Left cardiac atrium (tissue), 4 donors: Measurements from ENCODE around the gene COL25A1. TPM values are rescaled to one million over a fixed set of nuclear protein-coding genes. Genes with fewer than 3 reads are reported as not detected.

ENCODE experiments used
- ATAC-seq, 2 donors: fragments of 200-7000 bp; cut with Tn5 transposase; one replicate each; pipeline ENCODE4 v1.9.1; 2020; ENCODE audit warnings: mild to moderate bottlenecking in 2 of 2, moderate library complexity in 2 of 2
- DNase-seq: peaks from one replicate; pipeline ENCODE4 v3.0.0-alpha.2; 2020
- intact Hi-C, 2 donors: fragments of 100-400 bp; cut with DNase I; formaldehyde crosslinking; loops; one replicate each; pipeline versions ENCODE4 v1.14.1 to v1.15.1; 2022 to 2023
- total RNA-seq, 2 donors: library from RNA; stranded (reverse); fragmentation: NEBNext Ultra II Directional; extraction: Animal tissue kit (Norgen Biotek cat#: 25700); gene quantifications; one replicate each; pipeline ENCODE4 v1.2.1, GENCODE V29; 2021
- donor health status: DM: no; HTN: yes; CAD: no.
- donor health status: DM: no; HTN: yes; CAD: no; lungs with severe emphysema.
- donor health status: DM: yes; HTN: yes; CAD: no.
- donor health status: Dilated cardiomyopathy.

The COL25A1 gene
- total RNA-seq, 2 donors from 2014 or later, result 0.74 to 1.5 TPM

DNA sequence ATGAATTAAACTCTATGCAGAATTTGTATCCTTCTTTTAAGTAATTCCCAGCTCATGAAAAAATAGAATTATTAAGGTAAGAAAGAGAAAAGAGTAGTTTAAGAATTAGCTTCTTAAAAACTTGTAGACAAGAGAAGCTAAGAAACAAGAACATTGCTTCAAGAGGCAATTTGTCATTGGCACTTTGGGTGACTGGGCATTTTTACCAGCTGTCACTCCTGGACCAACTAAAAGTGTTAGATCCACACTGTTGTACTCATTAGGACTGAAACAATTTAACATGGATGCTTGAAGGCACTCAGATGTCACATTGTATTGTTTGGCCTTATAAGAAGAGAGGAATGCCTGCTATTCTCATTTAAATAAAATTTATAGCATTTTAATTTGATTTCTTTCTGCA, 7.4 kb downstream of the COL25A1 start:
- ATAC-seq (no peak), DNase-seq (no peak)
- intact Hi-C loops, result loop anchor here in 1 of 2 donors (5.0 kb wide), 1 partner anchor 458 kb away; no protein-coding TSS in a partner anchor

- no peak for DNase-seq
- no peak for ATAC-seq
- intact Hi-C loops, result loop anchor here in 1 of 2 donors (5.0 kb wide), 1 partner anchor 457 kb away; no protein-coding TSS in a partner anchor
Measured at GRCh38 chr4:109294468-109295020, 7.9 kb downstream of the COL25A1 start.

DNA sequence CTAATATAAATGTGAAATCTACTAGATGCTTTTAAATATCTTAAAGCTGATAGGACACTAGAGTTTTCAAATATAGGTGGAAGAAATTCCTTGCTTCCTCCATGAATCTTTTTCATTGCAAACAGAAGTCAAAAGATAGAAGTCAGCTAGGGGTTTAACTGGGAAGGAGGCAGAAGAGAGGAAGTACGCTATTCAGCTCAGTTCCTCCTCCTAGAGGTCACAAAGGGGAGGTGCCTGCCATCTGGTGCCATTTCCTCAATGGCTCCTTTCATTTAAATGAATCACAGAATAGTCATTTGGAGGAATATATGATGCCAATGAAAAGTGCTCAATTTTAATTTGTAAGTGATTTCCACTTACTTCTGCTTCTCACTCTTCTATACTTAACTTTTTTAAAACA, 8.5 kb downstream of the COL25A1 start:
- no peak for ATAC-seq
- no peak for DNase-seq
- intact Hi-C loops, result no loop called here

GRCh38 chr4:109291707-109292238, 10.7 kb downstream of the COL25A1 start:
- ATAC-seq (no peak), DNase-seq (no peak)
- intact Hi-C loops, result no loop called here

- ATAC-seq (no peak), DNase-seq (no peak)
- intact Hi-C loops, result no loop called here
Measured at GRCh38 chr4:109290918-109291317, 11.5 kb downstream of the COL25A1 start.

DNA sequence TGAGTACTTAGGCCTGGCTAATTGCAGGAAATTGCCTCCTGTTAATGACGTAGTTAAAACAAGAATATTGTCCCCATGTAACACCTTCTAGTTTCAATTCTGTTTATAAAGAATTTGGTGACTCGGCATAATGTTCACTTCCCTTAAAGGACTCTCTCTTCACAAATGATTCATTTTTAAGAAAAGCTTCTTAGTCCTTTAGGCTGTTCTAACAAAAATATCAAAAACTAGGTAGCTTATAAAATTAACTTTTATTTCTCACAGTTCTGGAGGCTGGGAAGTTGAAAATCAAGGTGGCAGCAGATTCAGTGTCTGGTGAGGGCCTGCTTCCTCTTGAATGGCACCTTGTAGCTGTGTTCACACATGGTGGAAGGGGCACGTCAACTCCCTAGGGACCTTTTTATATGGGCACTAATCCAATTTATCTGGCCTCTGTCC, 23.8 kb downstream of the COL25A1 start:
- ATAC-seq (no peak), DNase-seq (no peak)
- intact Hi-C loops, result no loop called here

DNA sequence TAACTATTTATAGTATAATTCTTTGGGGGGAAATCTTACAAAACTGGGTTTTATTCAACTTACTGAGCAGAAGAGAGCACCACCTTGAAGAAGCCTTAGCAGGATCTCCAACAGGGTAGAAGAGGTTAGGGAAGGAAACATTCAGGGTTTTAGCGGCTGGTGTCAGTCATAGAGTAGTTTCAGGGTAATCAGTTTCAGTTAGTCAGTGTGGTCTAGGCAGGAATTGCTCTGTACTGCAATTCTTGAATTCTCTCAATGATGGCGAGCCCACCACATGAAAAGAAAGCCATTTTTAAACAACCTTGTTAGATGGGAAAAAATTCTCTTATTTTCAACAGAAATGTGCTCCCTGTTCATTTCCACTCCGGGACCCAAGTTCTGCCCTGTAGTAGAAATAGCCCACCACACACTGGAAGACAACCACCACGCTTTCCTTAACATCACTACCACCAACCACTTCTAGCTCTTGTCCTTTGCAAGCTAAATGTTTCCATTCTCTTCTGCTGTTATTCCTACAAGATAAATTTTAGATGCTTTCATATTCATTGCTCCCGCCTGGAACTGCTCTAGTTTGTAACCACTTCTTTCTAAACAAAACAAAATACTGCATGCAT, 25.9 kb downstream of the COL25A1 start:
- intact Hi-C loops, result no loop called here
- ATAC-seq (no peak), DNase-seq (no peak)

DNA sequence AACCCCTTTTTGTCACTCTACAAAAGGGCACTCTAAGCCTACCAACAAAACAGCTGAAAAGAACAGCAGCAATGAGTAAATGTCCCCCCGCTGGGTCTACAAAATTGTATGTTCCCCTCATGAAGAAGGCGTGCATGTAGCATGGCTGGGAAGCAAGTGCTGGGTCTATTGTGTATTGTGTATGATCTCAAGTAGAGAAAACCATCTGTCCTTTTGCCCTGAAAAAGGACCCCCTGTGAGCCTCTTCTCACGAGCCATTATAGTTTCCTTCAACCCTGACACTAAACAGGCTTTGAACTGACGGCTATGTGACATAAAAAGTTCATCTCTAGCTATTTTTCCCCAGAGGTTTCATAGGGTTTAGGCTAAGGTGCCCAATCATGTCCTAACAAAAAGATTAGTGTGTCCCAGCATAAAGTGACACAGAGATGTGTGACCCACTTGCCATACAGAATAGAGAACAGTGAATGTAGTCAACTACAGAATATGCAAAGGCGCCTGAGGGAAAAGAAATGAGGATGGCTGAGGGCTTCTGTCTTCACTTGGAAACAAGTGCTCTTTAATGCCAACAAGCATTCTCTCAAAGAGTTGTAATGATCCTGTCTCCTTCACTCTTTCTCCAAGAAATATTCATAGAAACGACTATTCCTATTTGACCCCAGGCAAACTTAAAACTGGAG, 27.3 kb downstream of the COL25A1 start:
- intact Hi-C loops, result no loop called here
- DNase-seq (no peak), ATAC-seq (no peak)

GRCh38 chr4:109266891-109267290, 35.6 kb downstream of the COL25A1 start:
- no peak for ATAC-seq
- intact Hi-C loops, result no loop called here

DNA sequence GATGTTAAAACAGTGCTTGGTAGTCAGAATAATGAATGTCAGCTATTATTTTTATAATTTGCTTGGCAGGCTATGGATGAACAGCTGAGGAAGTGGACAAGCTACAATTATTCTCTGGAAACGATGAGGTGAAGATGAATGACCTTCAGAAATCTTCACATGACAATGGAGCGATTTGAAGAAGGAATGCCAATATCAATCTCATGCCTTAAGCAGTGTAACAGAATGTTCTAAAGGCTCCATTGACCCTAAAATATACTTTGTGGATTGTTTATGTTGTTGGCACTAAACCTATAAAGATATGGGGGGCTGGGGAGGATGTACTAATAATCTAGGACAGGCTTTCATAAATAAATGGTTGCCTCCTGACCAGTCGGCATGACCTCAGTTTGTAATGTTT, 36.2 kb downstream of the COL25A1 start:
- intact Hi-C loops, result no loop called here
- no peak for ATAC-seq
- no peak for DNase-seq

More at GRCh38 chr4:109266891-109267290, 35.6 kb downstream of the COL25A1 start:
- DNase-seq, result no peak

DNA sequence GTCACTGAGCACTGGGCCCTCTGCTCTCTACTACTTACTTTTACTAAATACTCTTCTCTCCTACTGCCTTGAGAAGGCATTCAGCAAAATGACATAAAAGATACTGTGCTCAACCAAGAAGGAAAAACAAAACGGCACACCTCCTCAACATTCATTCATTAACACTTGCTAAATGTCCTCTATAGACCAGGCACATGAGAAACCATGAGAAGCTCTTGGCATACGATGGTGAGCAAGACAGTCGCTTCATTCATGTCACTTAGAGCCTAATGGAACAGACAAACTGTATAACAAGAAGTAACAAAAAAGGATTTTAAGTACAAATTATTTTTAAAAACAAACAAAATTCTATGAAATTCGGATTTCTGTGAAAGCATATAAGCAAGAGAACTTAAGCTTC, 38.7 kb downstream of the COL25A1 start:
- no peak for ATAC-seq
- intact Hi-C loops, result no loop called here
- no peak for DNase-seq

DNA sequence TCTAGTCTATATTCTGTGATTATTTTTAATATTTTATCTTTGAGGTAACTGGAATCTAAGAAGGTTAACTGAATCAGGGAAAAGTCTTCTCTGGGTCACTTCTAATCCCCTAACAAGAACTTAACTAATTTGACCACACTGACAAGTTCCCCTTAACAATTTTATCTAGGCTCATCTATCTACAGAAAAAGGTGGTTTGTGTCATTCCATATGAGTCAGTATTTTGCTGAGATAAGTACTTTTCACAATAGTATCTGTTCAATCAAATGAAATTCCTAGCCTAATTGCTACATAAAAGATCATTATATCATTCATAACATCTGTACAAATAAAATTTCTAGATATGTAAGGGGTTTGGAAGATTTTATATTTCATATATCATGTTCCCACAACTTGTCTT, 45.6 kb downstream of the COL25A1 start:
- DNase-seq, result no peak
- intact Hi-C loops, result no loop called here
- ATAC-seq, result no peak

GRCh38 chr4:109254845-109255244, 47.6 kb downstream of the COL25A1 start:
- DNase-seq (no peak), ATAC-seq (no peak)
- intact Hi-C loops, result no loop called here

DNA sequence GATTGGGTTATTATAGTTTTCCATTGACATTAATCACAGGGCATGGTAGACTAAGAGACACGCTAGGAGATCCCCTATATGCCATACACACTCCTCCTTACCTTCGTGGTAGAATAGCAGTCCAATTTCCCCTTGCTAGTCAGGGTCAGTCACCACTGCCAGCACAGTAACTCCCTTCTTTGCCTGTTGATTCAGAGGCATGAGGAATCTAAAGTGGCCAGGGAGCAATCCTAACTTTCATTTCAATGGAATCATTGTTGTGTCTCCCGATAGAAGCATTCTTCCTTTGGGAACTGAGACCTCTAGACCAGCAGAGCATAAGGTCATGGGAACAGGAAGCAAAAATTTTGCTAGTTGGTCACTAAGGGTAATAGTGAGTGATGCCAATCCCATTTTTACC, 51.1 kb downstream of the COL25A1 start:
- intact Hi-C loops, result no loop called here
- ATAC-seq (no peak), DNase-seq (no peak)

DNA sequence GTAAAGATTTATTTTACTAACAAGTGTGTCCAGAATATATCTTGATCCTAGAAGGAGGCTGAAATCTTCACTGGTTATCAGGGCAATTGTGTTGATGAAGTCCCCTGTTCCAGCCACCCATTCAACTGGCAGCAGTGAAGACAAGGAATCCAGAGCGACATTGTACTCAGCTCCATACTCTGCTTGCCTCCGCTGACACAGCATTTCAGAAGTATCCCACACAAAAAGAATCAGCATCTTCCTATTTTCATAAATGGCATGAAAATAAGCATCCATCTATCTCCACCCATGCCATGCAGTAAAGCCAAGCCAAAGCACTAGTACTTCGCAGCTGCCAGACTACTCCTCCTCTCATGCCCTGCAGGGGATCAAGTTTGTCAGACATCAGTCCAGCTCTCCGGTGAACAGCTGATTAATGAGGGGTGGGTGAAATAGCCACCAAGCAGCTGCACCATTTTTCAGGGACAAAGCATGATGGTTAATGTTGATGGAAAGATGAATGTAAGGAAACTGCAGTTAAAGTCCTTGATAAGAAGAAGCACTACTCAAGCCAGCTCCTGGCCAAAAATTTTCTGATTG, 54.0 kb downstream of the COL25A1 start:
- intact Hi-C loops, result no loop called here
- no peak for DNase-seq
- no peak for ATAC-seq

DNA sequence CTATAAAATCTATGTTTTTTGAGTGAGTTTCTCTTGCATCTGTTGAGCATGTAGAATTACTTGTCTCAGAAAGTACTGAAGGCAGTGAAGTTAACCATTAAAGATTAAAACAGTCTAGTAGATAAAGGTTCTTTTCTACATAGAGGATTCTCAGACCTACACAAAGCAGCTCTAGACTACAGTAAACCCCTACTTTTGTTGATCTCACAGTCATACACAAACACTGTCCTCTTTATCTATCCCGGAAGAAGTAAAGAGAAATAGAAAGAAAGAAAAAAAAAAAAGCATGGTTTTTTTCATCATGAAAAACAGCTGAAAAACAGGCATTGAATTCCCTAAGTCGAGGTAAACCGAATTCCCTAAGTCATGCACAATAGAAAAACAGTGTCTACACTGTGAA, 58.6 kb downstream of the COL25A1 start:
- intact Hi-C loops, result no loop called here
- DNase-seq (no peak), ATAC-seq (no peak)

GRCh38 chr4:109238746-109239145, 63.7 kb downstream of the COL25A1 start:
- ATAC-seq (no peak), DNase-seq (no peak)
- intact Hi-C loops, result no loop called here

- intact Hi-C loops, result no loop called here
- DNase-seq (no peak), ATAC-seq (no peak)
Measured at GRCh38 chr4:109235683-109236082, 66.8 kb downstream of the COL25A1 start.

- intact Hi-C loops, result no loop called here
- ATAC-seq (no peak), DNase-seq (no peak)
Measured at GRCh38 chr4:109234596-109234995, 67.9 kb downstream of the COL25A1 start.

GRCh38 chr4:109233570-109233969, 68.9 kb downstream of the COL25A1 start:
- ATAC-seq, result no peak
- intact Hi-C loops, result no loop called here
- no peak for DNase-seq
